ENCODE results near the gene TRIO.

The TRIO gene

GRCh38 chr5:14416621-14417275 is 273.6 kb downstream of the TRIO start:
- TF ChIP-seq CTCF (conservative IDR thresholded peaks at IDR 0.05; ENCODE audit: low read length): no peak
- no peak overlapping the region for H3K4me3 ChIP-seq (ENCODE audit: low read length)
- DNase-seq (ENCODE audit: low read depth): no peak

- TF ChIP-seq CTCF (conservative IDR thresholded peaks at IDR 0.05; ENCODE audit: low read length): 0 out of 2 replicates have a peak, but pooled peaks have one; percentile 1
- H3K4me3 ChIP-seq (ENCODE audit: low read length): no peak overlapping the region
- peak; percentile 59 for DNase-seq (ENCODE audit: low read depth)
Measured at GRCh38 chr5:14417276-14417730, 274.2 kb downstream of the TRIO start.

GRCh38 chr5:14417792-14418765 is 274.9 kb downstream of the TRIO start:
- no peak for DNase-seq (ENCODE audit: low read depth)
- TF ChIP-seq CTCF (conservative IDR thresholded peaks at IDR 0.05; ENCODE audit: low read length): no peak
- H3K4me3 ChIP-seq (ENCODE audit: low read length): no peak overlapping the region

- no peak for DNase-seq (ENCODE audit: low read depth)
- no peak for TF ChIP-seq CTCF (conservative IDR thresholded peaks at IDR 0.05; ENCODE audit: low read length)
- no peak overlapping the region for H3K4me3 ChIP-seq (ENCODE audit: low read length)
Measured at GRCh38 chr5:14419686-14420085, 276.5 kb downstream of the TRIO start.

- no peak overlapping the region for H3K4me3 ChIP-seq (ENCODE audit: low read length)
- peak; percentile 38 for DNase-seq (ENCODE audit: low read depth)
- no peak for TF ChIP-seq CTCF (conservative IDR thresholded peaks at IDR 0.05; ENCODE audit: low read length)
Measured at GRCh38 chr5:14420101-14420811, 277.1 kb downstream of the TRIO start.

- no peak for DNase-seq (ENCODE audit: low read depth)
- no peak overlapping the region for H3K4me3 ChIP-seq (ENCODE audit: low read length)
- no peak for TF ChIP-seq CTCF (conservative IDR thresholded peaks at IDR 0.05; ENCODE audit: low read length)
Measured at GRCh38 chr5:14421851-14422250, 278.7 kb downstream of the TRIO start.
